ENCODE measurements around the gene CACNA1A.

CACNA1A gene

DNA sequence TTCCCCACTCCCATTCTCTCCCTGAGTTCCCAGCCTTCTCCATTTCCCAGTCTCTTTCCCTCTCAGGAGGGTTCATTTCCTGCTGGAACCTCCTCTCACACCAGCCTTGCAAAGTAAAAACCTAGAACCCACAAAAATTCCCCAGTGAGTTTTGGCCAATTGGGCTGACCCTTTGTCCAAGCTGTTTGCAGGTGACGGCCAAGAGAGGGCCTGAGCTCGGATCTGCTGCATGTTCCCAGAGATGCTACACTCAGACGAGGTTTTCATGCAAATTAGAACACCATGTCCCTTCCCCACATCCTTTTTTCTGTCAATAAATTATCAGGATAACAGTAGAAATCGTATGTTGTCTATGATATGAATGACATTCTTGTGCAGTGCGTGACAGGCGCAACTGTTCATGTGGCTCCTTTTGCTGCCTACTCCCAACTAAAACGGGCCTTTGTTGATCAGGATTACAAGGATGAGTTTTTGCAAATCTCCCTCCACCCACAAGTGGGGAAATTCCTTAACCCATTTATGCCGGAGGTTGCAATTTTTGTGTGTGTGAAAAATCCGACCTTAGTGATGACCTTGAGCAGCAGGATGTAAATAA is 149.5 kb downstream of the CACNA1A start:
- DNase-seq = no peak

DNA sequence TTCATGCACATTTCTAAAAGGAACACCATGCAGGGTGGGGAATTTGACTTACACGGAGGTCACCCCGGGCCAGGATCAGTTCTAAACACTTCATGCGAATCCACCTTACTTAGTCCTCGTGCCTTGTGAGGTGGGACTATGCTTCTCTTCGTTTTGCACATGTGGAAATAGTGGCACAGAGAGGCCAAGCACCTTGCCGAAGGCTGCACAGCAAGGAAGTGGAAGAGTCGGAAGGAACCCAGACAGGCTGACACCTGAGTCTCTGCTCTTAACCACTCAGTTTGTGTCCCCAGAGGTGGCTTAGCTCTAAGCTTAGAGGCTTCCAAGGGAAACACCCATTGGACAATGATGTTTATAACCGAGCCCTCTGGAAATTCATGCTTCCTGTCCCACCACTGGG is 150.1 kb downstream of the CACNA1A start:
- no peak for DNase-seq

DNA sequence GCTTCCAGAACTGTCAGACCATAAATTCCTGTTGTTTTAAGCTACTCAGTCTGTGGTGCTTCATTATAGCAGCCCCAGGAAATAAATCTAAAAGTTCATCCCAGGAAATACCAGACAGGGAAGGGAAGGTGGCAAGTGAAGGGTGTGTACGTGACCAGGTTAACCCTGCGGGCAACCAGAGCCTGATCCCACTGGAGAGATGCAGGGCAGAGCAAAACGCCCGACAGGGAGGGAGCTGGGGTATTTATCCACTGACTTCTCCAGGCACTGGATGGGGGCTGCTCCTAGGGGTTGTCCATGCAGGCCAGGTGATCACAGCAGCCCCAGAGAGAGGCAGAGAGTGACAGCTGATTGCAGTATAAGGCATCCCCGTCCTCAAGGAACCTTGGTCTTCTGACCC is 150.9 kb downstream of the CACNA1A start:
- no peak for DNase-seq

DNA sequence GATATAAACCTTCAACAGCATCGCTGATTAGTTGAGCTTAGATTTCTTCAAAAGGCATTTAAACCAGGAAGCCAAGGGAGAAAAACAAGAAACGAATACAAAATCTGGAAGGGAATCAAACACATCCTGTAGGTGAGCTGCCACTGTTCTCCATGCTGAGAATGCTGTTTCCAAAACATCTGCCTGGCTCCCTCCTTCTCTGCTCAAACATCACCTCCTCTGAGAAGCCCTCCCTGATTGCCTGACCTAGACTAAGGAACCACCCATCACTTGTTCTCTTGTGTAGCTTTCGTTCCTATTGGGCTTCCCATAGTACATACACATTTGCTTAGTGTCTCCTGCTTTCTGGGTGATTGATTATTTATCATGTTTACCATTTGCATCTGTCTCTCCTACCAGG is 152.7 kb downstream of the CACNA1A start:
- no peak for DNase-seq

DNA sequence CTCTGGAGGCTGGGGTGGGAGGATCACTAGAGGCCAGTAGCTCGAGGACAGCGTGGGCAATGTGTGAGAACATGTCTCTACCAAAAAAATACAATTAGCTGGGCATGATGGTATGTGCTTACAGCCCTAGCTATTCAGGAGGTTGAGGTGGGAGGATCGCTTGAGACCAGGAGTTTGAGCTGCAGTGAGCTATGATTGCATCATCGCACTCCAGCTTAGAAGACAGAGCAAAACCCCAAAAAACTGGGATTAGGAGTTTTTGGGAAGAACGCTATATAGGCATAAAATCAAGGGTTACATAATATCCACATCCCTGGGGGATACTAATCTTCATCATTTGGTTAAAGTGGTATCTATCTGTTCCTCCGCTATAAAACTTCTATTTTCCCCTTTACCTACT is 155.5 kb downstream of the CACNA1A start:
- no peak for DNase-seq

DNA sequence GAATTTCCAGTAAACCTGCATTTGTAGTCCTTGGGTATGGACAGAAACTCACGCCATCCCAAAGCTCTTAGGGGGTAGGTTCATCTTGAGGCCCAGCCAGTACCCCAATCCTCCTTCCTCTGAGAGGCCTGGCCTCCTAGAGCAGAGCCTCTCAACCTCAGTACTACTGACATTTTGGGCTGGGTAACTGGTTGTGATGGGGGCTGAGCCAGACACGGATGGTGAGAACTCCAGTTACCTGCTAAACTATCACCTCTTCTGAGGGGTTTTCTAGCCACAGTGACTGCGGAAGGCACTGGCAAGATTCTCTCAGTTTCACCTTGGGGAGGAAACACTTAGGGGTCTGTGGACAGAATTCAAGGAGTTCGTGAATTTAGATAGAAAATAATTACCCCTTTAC is 156.2 kb downstream of the CACNA1A start:
- DNase-seq = no peak

DNA sequence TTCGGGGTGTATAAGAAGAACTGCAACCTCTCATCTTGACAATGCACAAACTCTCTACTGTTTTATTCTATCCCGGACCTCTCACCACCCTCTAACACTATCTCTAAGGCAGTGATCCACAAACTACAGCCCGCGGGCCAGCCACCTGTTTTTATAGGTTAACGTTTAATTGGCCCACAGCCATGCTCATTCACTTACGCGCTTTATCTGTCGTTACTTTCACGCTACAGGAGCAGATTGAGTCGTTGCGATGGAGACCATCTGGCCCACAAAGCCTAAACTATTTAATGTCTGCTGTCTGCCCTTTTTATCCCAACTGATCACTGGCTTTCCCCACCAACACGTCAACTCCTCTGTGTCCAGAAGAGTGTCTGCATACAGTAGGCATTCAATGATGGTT is 158.9 kb downstream of the CACNA1A start:
- no peak for DNase-seq

DNA sequence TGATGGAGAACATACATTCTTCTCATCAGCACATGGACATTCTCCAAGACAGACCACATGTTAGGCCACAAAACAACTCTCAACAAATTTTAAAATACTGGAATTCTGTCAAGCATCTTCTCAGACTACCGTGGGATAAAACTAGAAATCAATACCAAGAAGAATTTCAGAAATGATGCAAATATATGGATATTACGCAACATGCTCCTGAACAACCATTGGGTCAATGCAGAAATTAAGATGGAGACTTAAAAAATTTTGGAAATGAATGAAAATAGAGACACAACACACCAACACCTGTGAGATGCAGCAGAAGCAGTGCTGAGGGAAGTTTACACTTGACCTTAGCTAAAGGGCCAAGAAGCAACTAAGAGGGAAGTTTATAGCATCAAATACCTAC is 162.8 kb downstream of the CACNA1A start:
- DNase-seq = no peak

DNA sequence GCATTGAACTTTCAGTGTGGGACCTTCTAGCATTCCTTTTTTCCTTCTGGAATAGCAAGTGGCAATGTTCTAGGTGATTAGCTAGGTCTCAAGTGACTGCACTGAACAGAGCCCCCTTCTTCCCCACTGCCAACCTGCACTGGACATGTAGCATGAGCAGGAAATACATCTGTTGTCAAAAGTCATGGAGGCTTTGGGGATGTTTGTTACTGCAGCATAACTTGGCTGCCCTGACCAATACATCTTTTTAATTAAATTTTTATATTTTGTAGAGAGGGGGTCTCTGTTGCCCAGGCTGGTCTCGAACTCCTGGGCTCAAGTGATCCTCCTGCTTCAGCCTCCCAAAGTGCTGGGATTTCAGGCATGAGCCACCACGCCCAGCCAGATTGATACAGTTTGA is 163.6 kb downstream of the CACNA1A start:
- no peak for DNase-seq

DNA sequence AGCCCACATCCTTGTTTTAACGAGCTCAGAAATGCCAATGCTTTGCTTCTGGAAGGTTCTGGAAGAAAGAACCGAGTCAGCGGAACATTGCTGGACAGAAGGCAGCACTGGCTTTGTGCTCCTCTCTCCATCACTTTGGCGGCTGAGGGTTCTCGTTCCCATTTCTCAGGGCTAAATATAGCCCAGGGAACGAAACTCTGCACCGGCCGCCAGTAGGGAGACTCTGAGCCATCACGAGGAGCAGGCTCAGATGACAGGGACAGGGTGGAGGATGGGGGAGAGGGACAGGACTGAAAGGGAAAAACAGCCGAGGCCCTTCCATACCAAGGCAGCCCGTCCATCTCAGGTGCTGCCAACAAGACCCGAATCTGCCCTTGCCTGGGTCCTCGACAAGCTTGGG is 166.4 kb downstream of the CACNA1A start:
- no peak for DNase-seq

DNA sequence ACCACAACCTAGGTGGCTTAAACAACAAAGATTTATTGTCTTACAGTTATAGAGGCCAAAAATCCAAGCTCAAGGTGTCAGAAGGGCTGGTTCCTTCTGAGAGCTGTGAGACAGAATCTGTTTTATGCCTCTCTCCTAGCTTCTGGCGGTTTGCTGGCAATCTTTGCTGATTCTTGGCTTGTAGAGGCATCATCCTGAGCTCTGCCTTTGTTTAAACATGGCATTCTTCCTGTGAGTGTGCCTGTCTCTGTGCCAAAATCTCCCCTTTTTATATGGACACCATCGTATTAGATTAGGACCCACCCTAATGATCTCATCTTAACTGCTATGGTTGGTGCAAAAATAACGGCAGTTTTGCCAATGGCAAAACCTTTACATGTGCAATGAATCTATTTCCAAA is 169.1 kb downstream of the CACNA1A start:
- no peak for DNase-seq

DNA sequence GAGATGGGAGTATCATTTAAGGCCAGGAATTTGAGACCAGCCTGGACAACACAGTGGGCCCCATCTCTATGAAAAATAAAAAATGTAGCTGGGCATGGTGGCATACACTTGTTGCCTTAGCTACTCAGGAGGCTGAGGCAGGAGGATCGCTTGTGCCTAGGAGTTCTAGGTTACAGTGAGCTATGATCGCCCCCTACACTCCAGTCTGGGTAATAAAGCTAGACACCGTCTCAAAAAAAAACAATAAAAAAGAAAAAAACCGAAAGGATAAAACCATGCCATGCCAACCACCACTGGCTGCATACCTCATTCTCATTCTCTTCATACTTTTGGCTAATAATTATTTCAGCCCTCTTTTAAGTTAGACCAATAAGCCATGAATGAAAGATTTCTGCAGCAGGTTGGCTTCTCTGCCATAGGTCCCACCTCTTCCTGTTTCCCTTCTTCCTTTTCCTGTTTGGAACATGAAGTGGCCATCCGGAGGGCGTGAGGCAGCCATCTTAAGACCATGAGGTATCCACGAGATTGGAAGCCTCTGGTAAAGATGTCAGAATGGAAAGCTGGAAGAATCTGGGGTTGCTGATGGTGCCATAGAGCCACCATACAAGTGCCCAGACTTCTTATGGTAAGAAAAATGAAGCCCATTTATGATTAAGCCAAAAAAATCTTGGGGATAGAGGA is 171.3 kb downstream of the CACNA1A start:
- no peak for DNase-seq

DNA sequence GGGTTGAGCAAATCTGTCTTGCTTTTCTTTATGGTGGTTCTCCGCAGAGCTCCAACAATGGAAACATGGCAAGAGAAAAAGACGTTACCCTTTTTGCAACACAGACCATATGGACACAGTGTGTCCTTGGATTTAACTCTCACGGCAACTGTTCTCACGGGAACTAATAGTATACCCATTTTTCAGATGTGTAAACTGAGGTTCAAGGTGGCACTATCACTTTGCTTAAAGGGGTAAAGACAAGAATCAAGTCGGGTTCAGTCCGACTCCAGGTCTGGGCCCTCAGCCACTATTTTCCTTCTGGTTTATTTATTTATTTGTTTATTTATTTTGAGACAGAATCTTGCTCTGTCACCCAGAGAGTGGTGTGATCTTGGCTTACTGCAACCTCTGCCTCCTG is 176.0 kb downstream of the CACNA1A start:
- DNase-seq = no peak

DNA sequence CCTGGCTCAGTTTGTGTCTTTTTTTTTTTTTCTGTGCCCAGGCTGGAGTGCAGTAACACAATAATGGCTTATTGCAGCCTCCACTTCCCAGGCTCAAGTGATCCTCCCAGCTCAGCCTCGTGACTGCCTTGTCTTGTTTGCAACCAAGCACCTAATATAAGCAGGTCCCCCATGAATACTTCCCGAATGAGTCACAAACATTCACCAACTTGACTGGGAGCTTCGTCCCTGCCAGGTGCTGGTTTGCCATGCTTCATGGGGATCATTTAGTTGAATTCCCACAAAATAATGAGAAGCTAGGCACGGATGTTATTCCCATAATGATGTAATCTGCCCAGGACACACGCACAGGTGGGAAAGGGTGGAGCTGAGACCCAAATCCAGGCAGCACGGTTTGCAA is 176.5 kb downstream of the CACNA1A start:
- DNase-seq = no peak

DNA sequence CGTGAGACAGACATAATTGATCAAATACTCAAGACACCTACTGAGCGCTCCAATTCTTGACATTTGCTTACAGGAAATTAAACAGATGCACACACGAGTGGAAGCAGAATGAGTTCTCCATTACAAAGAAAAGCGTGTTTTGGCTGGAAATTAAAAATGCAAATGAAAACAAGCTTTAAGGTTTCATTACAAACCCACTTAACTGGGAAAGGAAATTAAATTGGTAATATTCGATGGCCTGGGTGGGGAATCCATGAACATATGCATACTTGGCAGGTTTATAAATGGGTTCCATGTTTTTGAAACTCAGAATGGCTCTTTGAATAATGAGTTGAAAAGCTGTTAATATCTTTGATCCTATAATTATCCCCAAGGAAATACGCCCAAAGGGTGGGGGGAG is 178.0 kb downstream of the CACNA1A start:
- no peak for DNase-seq

DNA sequence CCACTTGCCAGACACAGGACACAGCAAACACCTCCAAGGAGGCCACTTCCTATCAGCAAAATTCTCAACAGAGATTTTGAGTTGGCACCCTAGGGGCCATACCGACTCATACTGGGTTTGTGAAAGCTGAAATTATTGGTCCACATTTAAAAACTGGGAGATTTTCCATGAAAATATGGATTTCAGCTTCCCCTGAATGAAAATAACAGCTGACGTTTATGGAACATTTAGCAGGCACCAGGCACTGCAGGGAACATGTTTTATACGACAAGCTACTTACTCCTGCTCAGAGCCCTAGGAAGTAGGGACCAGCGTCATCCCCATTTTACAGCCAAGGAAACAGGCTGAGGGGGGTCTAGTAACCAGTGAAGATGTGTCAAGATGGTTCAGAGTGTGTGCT is 186.8 kb downstream of the CACNA1A start:
- DNase-seq = no peak

DNA sequence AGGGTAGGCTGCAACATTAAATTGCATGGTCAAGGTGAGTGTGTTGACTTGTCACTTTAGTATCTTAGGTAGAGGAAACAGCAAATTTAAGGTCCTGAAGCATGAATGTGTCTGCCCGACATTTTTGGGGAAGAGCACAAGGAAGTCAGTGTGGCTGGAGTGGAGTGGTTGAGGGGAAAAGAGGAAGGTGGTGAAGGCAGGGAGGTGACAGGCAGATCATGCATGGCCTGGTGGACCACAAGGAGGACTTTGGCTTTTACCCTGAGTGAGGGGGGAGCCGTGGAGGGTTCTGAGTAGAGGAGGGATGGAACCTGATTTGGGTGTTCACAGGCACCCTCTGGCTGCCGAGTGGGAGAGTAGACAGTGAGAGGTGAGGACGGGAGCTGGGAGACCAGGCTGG is 188.1 kb downstream of the CACNA1A start:
- DNase-seq = no peak

DNA sequence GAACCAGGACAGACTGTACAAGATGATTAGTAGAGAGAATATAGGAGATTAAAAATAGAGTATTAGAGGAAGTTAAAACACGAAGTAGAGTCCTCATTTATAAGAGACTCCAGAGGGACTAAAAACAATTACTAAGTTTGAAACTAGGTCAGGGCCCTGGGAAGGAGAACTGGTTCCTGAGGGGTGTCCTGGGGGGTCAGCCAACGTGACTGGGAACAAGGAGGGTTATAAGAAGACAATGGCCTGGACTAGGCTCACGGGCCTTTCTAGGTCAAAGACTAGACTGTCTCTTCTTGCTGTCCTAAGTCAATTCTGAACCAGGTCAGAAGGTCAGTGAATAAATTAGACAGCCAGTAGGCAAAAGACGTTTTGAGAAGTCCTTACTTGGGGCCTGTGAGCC is 190.8 kb downstream of the CACNA1A start:
- no peak for DNase-seq

DNA sequence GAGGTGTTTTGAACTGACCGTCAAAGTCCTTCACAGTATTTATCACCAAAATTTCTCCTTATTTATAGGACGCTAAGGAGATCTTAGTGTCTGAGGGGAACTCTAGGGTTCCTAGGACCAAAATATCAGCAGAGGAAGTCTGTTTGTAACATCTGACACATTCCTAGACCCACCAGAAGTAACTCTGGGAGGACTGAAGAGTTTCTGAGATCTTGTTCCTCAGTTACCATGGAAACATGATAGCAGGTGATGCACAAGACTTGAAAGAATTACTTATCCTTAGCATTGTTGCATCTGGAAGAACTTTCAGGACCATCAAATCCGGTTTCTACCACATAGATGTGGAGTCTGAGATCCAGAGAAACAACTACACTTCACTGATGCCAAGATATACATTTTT is 191.5 kb downstream of the CACNA1A start:
- no peak for DNase-seq

DNA sequence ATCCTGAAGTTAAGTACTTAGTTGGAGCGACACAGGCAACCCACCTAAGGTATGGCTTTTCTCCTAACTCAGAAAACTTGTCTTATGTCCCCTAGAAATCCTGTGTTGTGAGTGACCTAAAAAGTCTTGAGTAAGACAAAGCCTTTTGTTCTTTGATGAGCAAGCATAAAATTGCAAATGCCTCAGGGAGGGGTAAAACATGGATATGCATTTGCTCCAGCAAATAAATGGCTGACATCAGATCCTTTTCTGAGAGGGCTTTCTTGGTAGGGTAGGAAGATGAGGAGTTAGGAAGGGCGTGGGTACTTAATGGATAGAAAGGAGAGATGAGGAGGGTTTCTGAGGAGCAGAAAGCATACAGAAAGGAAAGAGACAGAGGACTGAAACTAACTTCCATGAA is 192.4 kb downstream of the CACNA1A start:
- DNase-seq = no peak

DNA sequence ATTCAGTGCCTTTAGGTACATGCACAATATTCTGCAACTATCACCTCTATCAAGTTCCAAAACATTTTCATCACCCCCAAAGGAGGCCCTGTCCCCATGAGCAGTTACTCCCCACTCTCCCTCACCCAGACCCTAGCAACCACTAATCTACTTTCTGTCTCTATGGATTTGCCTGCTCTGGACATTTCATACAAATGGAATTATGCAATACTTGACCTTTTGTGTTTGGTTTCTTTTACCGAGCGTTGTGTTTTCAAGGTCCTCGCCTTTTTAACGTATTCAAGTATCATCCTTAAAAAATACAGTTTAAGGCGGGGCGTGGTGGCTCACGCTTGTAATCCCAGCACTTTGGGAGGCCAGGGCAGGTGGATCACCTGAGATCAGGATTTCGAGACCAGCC is 196.4 kb downstream of the CACNA1A start:
- no peak for DNase-seq

DNA sequence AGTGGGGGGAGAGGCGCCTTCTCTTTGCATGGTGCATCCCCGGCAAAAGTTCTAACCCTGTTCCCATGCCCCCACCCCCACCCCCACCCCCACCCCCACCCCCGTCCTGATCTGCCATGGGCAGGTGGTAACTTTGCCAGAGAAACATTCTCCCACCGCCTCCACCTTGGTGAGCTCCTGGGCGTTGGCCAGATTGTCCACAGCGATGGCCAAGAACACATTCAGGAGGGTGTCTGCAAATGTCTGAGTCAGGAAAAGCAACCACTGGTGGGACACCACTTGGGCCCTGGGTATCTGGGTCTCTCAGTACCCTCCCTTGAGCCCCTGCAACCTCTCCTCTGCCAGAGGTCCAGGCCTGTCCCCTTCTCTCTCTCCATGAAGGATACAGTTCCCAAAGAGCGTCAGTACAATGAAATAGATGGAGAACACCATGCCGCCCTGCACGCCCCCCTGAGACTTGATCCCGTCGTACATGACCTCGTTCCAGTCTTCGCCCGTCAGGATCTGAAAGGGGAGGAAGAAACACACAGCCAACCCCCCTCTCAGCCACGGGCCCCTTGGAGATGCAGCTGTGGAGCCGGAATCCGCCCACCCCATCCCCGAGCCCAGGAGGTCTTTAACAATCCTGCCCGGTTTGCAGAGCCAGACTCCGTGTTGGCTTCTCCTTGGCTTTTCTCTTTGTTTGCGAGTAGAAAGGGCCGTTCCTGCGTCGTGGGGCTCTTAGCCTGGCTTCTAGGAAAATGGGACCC is 202.7 kb downstream of the CACNA1A start:
- DNase-seq = no peak

DNA sequence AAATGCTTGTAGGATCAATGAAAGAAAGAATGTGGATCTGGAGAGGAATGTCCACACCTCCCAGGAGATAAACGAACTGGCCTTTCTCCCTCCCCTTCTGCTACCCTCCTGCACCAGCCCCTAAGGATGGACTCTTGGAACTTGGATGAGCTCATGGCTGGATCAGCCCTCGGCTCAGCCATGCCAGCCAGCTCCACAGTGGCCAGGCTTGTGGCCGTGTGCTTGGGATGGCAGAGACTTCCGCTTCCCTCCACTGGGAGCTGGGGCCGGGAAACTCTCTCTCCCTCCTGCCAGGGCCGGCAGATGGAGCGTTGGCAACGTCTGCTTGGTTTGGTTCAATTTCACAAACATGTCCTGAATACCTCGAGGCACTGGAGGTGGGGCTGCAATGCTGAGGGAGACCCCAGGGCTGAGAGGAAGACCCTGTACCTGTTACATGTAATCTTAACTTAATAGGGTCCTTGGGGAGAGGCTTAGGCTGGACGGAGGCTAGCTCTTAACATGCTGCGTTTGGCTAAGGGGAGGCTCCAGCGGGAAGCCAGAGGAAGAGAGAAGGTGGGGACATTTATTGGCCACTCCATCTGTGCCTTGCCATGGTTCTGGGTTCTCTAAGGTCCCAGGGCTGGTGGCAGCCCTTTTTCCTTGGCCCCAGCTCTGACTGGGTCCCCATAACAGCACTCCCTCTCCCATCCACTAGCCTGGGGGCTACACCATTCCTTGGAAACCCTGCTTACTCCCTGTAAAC is 203.6 kb downstream of the CACNA1A start:
- DNase-seq = no peak
